DLD1 (cell line): ENCODE data around the gene ATXN2.
"Not testable (repeated sequence)": the region's sequence is repeated elsewhere in the genome, so short reads cannot be mapped to it uniquely, and the experiment has no call there.

ENCODE experiments used
- in situ Hi-C: cut with HindIII; loops from 2 replicates; pipeline ENCODE4 v1.10.0; 2017; ENCODE audit warnings: low sequenced_read_pairs

The ATXN2 gene

DNA sequence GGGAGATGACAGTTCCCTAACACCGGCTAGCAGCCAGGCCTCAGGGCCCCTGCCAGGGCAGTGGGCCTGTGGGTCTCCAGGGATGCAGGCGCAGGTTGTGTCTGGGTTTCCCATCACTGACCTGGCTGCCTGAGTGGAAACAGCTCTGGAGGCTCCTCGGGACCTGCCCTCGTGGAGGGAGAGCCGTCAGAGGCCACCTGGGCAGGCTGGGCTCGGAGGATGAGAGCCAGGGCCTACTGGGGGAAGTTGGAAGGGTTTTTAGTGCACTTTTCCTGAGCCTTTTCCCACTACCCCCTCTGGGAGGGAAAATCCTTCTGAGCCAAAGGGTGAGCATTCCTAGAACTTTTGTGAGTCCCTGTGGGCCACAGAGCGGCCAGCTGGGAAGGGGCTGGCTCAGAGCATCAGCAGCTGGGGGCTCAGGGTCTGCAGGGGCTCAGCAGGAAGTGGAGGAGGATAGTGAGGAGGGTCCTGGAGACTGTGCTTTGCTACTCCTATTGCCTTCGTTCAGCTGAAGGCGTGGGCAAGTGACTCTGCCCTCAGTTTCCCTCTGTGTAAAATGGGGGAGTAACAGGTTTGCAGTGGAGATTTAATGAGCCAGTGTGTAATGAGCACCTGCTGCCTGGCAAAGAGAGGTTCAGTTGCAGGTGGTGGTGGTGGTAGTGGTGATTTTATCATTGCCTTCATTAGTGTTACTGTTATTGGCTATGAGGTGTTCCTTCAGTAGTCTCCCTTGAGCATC is 191.6 kb downstream of the ATXN2 start:
- in situ Hi-C loops: no loop called here

- in situ Hi-C loops: no loop called here
Observed at GRCh38 chr12:111406474-111407376, 192.4 kb downstream of the ATXN2 start.

DNA sequence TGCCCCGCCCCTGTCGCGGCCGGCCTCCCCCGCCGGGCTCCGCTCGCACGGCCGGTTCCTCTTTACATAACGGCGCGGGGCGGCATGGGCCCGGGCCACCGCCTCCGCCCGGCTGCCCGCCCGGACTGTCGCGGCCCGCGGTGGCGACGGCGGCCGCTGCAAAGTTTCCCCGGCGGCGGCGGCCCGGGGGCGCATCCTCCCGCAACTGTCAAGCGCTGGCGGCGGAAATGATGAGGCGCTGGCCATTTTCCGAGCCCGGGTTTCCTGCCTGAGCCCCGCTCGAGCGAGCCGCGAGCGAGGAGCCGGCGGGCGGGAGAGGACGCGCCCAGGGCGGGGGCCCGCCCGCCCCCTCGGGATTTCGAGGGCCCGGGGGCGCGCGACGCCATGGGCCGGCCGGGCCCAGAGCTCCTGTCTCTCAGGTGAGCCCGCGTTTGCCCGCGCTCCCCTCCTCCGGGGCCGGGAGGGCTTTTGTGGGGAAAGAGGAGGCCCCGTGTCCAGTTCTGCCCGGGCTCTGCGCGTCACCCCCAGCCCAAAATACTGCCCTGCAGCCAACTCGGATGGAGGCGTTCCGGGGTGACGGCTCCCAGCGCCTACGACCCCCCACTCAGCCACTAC is 193.1 kb downstream of the ATXN2 start, which contains the start of gene SH2B3:
TSS of gene SH2B3 (plus strand) at position 65 of the 615 bp plus-strand sequence. CDS start 12,223 bp downstream, outside the sequence.
- in situ Hi-C loops: no loop called here

GRCh38 chr12:111405149-111405858 is 193.8 kb downstream of the ATXN2 start:
- in situ Hi-C loops: no loop called here

DNA sequence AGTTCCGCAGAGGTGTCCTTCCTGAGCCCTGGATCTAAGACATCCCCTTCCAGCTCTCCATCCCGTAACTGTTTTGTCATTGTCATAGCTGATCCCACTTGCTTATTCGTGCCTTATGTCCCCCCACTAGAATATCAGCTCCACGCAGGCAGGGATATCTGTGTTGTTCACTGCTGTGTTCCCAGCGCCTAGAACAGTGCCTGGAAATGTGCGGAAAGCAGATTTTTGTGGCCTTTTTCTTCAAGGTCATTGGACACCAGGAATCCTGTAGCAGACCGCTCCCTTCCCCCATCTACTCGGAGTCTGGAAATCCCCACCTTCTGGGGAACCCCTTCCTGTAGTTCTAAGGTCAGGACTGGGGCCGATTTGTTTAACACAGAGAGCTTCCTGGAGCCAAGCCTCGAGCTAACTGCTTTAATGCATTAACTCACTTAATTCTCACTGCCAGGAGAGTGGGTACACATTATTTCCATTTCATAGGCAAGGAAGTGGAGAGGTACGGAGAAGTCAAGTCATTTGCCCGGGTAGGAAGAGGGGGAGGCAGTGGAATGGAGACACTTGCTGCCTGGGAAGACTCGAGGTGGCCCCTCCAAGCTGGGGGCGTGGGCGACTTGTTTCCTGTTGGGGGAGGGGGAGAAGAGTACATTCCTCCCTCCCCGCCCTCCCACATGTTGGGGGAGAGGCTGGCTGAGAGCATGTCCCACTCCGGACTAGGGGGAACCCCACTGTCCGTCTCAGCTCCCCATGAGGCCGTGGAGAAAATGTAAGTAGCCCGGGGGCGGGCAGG is 194.6 kb downstream of the ATXN2 start:
- in situ Hi-C loops: no loop called here

GRCh38 chr12:111402490-111402824 is 196.7 kb downstream of the ATXN2 start:
- in situ Hi-C loops: not testable (repeated sequence)
